GM12865 (cell line): Measurements from ENCODE around the gene LTBP3.

ENCODE experiments used
- DNase-seq: peaks from one replicate; pipeline ENCODE4 v3.0.0; 2010; ENCODE audit warnings: low read depth
- H3K4me3 ChIP-seq: 2 replicates; pipeline ENCODE4 v1.5.1; 2011; ENCODE audit warnings: mild to moderate bottlenecking, low read depth, low read length, control low read depth
- CTCF ChIP-seq: IDR thresholded peaks from 2 replicates; pipeline ENCODE4 v1.5.1; 2011; ENCODE audit warnings: low read length, control low read depth, low read depth, inconsistent platforms; ENCODE audit not compliant: insufficient read depth; ENCODE audit errors: missing control alignments

The LTBP3 gene

GRCh38 chr11:65501186-65501471 lies 57.0 kb downstream of the LTBP3 start:
- no peak for DNase-seq
- no peak for TF ChIP-seq CTCF
- H3K4me3 ChIP-seq = peak overlapping the region; percentile 72

- peak; percentile 61 for DNase-seq
- peak overlapping the region; percentile 72 for H3K4me3 ChIP-seq
- no peak for TF ChIP-seq CTCF
Observed at GRCh38 chr11:65500387-65501185, 57.6 kb downstream of the LTBP3 start.

- H3K4me3 ChIP-seq = peak overlapping the region; percentile 72
- TF ChIP-seq CTCF = no peak
- DNase-seq = no peak
Observed at GRCh38 chr11:65499713-65500386, 58.3 kb downstream of the LTBP3 start.

- DNase-seq = peak; percentile 99
- H3K4me3 ChIP-seq = peak within 1 kb of the TSS; percentile 72
- no peak for TF ChIP-seq CTCF
Observed at GRCh38 chr11:65498977-65499712, 59.0 kb downstream of the LTBP3 start, which contains the start of gene MALAT1. MALAT1 (plus strand) TSS chr11:65499045.

- H3K4me3 ChIP-seq = peak overlapping the region; percentile 72
- TF ChIP-seq CTCF = no peak
- DNase-seq = no peak
Observed at GRCh38 chr11:65498727-65498976, 59.5 kb downstream of the LTBP3 start.

- no peak for TF ChIP-seq CTCF
- DNase-seq = peak; percentile 90
- H3K4me3 ChIP-seq = peak overlapping the region; percentile 72
Observed at GRCh38 chr11:65498042-65498726, 60.0 kb downstream of the LTBP3 start.
